ENCODE measurements around the gene NATD1. TPM values are rescaled to one million over a fixed set of nuclear protein-coding genes. Genes with fewer than 3 reads are reported as not detected.

Gene NATD1
- total and polyA plus RNA-seq, 2 experiments from 2014 or later = 5.0 to 6.7 TPM

- Histone ChIP-seq H3K27me3 (no peaks in the 10 kb centered on the region), H2AFZ (no peak overlapping the region), H3K4me1 (ENCODE audit: insufficient read depth) (peaks cover 4% of the 10 kb centered on the region), H3K4me2 (no peak overlapping the region), H4K20me1 (ENCODE audit: insufficient read depth, poor library complexity, severe bottlenecking) (no peaks in the 10 kb centered on the region), H3K27ac (no peak overlapping the region), H3K9me2 (replicated peaks; ENCODE audit: insufficient read depth) (no peaks in the 10 kb centered on the region), H3K79me2 (peaks cover 3% of the 10 kb centered on the region), H3K9me3 (ENCODE audit: low read depth) (no peaks in the 10 kb centered on the region), H3K4me3 (no peak overlapping the region), H3K36me3 (replicated peaks; ENCODE audit: insufficient read depth, low read depth) (no peaks in the 10 kb centered on the region)
- DNase-seq (ENCODE audit: low spot score) = no peak
- WGBS (ENCODE audit: low lambda C conversion rate, missing lambda C conversion rate) = 67% methylated on average over 7 of the region's 7 CpGs
- TF ChIP-seq EZH2phosphoT487 (IDR thresholded peaks at IDR 0.05; ENCODE audit: low read depth, severe bottlenecking, unreplicated experiment) (no peak), CTCF (IDR thresholded peaks at IDR 0.05; ENCODE audit: poor library complexity) (no peak), EZH2 (IDR thresholded peaks at IDR 0.05; ENCODE audit: borderline replicate concordance) (no peak)
These were observed 3.1 kb downstream of the NATD1 start for GRCh38 chr17:21249920-21250703.

GRCh38 chr17:21249086-21249795 lies 4.0 kb downstream of the NATD1 start:
- no peak overlapping the region for H3K4me2 ChIP-seq
- H3K9me3 ChIP-seq (ENCODE audit: low read depth) = no peaks in the 10 kb centered on the region
- no peak for DNase-seq (ENCODE audit: low spot score)
- no peaks in the 10 kb centered on the region for H3K36me3 ChIP-seq (replicated peaks; ENCODE audit: insufficient read depth, low read depth)
- WGBS (ENCODE audit: low lambda C conversion rate, missing lambda C conversion rate) = 89% methylated on average over 12 of the region's 12 CpGs
- no peaks in the 10 kb centered on the region for H3K9me2 ChIP-seq (replicated peaks; ENCODE audit: insufficient read depth)
- H4K20me1 ChIP-seq (ENCODE audit: insufficient read depth, poor library complexity, severe bottlenecking) = no peaks in the 10 kb centered on the region
- H3K27ac ChIP-seq = no peak overlapping the region
- H3K4me1 ChIP-seq (ENCODE audit: insufficient read depth) = peaks cover 4% of the 10 kb centered on the region
- H2AFZ ChIP-seq = no peak overlapping the region
- no peak overlapping the region for H3K4me3 ChIP-seq
- TF ChIP-seq EZH2phosphoT487 (IDR thresholded peaks at IDR 0.05; ENCODE audit: low read depth, severe bottlenecking, unreplicated experiment) (no peak), EZH2 (IDR thresholded peaks at IDR 0.05; ENCODE audit: borderline replicate concordance) (no peak), CTCF (IDR thresholded peaks at IDR 0.05; ENCODE audit: poor library complexity) (no peak)
- peaks cover 3% of the 10 kb centered on the region for H3K79me2 ChIP-seq
- no peaks in the 10 kb centered on the region for H3K27me3 ChIP-seq

GRCh38 chr17:21248500-21248899 lies 4.7 kb downstream of the NATD1 start:
- Histone ChIP-seq H3K27ac (no peak overlapping the region), H2AFZ (no peak overlapping the region), H3K4me3 (no peak overlapping the region), H4K20me1 (ENCODE audit: insufficient read depth, poor library complexity, severe bottlenecking) (no peaks in the 10 kb centered on the region), H3K36me3 (replicated peaks; ENCODE audit: insufficient read depth, low read depth) (no peaks in the 10 kb centered on the region), H3K27me3 (no peaks in the 10 kb centered on the region), H3K9me3 (ENCODE audit: low read depth) (no peaks in the 10 kb centered on the region), H3K79me2 (peaks cover 3% of the 10 kb centered on the region), H3K9me2 (replicated peaks; ENCODE audit: insufficient read depth) (no peaks in the 10 kb centered on the region), H3K4me1 (ENCODE audit: insufficient read depth) (no peaks in the 10 kb centered on the region), H3K4me2 (no peak overlapping the region)
- DNase-seq (ENCODE audit: low spot score) = no peak
- WGBS (ENCODE audit: low lambda C conversion rate, missing lambda C conversion rate) = 87% methylated on average over 4 of the region's 4 CpGs
- no peak for TF ChIP-seq EZH2 (IDR thresholded peaks at IDR 0.05; ENCODE audit: borderline replicate concordance)
- no peak for TF ChIP-seq EZH2phosphoT487 (IDR thresholded peaks at IDR 0.05; ENCODE audit: low read depth, severe bottlenecking, unreplicated experiment)
- no peak for TF ChIP-seq CTCF (IDR thresholded peaks at IDR 0.05; ENCODE audit: poor library complexity)

Data from hepatocyte (in vitro differentiated cells).